Activated CD4-positive, alpha-beta T cell treated with anti-CD3 and anti-CD28 coated beads, Interleukin-2, amount 10 ng/mL, durations not matched to agents 7 days and 5 days (primary cell): ENCODE results near the gene CHRM4. TPM values are rescaled to one million over a fixed set of nuclear protein-coding genes. Genes with fewer than 3 reads are reported as not detected.
A peak's percentile ranks its signal among the peaks of the same experiment; 100 is the strongest.

Source experiments
- CTCF ChIA-PET: fragments of 350-600 bp; sonication (Branson Sonifier 250); formaldehyde crosslinking; loops from one replicate; lab custom pipeline; 2021; ENCODE audit warnings: antibody characterized with exemption; lab: Charles Lee
- POLR2A ChIA-PET: fragments of 350-600 bp; sonication (Branson Sonifier 250); formaldehyde crosslinking; loops from one replicate; lab custom pipeline; 2021; ENCODE audit warnings: antibody characterized with exemption; lab: Charles Lee
- DNase-seq: peaks from one replicate; pipeline ENCODE4 v3.0.0-alpha.2; 2020
- H3K27ac Mint-ChIP-seq: one replicate; pipeline ENCODE4 v1.8.0; 2021; ENCODE audit warnings: mild to moderate bottlenecking, moderate library complexity, mixed read lengths
- H3K27me3 Mint-ChIP-seq: one replicate; pipeline ENCODE4 v1.8.0; 2021; ENCODE audit warnings: mixed read lengths
- H3K36me3 Mint-ChIP-seq: one replicate; pipeline ENCODE4 v1.8.0; 2021; ENCODE audit warnings: low read depth, mixed read lengths
- H3K4me1 Mint-ChIP-seq: one replicate; pipeline ENCODE4 v1.8.0; 2021; ENCODE audit warnings: mixed read lengths
- H3K4me3 Mint-ChIP-seq: one replicate; pipeline ENCODE4 v1.8.0; 2021; ENCODE audit warnings: mild to moderate bottlenecking, moderate library complexity, mixed read lengths
- H3K9me3 Mint-ChIP-seq: one replicate; pipeline ENCODE4 v1.8.0; 2021; ENCODE audit warnings: mixed read lengths
- total RNA-seq, 2 experiments: library from RNA; stranded (reverse); gene quantifications; one replicate each; pipeline ENCODE4 v1.2.3, GENCODE V29; 2021

The CHRM4 gene
- total RNA-seq, 2 experiments from 2014 or later, result 0.12 to 0.31 TPM

GRCh38 chr11:46393759-46394158 is 2.2 kb upstream of the CHRM4 start:
- POLR2A ChIA-PET, result no interaction called here
- no peak for DNase-seq
- Mint-ChIP-seq H3K4me3 (no peak overlapping the region), H3K4me1 (peaks cover 13% of the 10 kb centered on the region), H3K36me3 (peaks cover 13% of the 10 kb centered on the region), H3K27ac (no peak overlapping the region), H3K27me3 (peaks cover 37% of the 10 kb centered on the region), H3K9me3 (no peaks in the 10 kb centered on the region)
- CTCF ChIA-PET, result interaction anchor here (1.5 to 2.0 kb wide), 2 partner anchors 20 to 224 kb away, joined by 4 read pairs; partner anchors contain the start of genes ATG13 and HARBI1

- POLR2A ChIA-PET, result no interaction called here
- Mint-ChIP-seq H3K4me3 (peak overlapping the region; percentile 59), H3K9me3 (no peaks in the 10 kb centered on the region), H3K27ac (no peak overlapping the region), H3K27me3 (peaks cover 43% of the 10 kb centered on the region), H3K4me1 (peaks cover 17% of the 10 kb centered on the region), H3K36me3 (peaks cover 13% of the 10 kb centered on the region)
- CTCF ChIA-PET, result interaction anchor here (0.5 to 2.0 kb wide), 8 partner anchors 9 to 808 kb away, joined by 3 to 10 read pairs (median 4); partner anchors contain the start of genes ATG13 and HARBI1
- DNase-seq, result no peak
Measured at GRCh38 chr11:46393231-46393616, 1.6 kb upstream of the CHRM4 start.

- peaks cover 21% of the 10 kb centered on the region for H3K4me1 Mint-ChIP-seq
- no peak overlapping the region for H3K27ac Mint-ChIP-seq
- no peaks in the 10 kb centered on the region for H3K9me3 Mint-ChIP-seq
- H3K27me3 Mint-ChIP-seq, result peaks cover 47% of the 10 kb centered on the region
- POLR2A ChIA-PET, result no interaction called here
- peaks cover 9% of the 10 kb centered on the region for H3K36me3 Mint-ChIP-seq
- peak; percentile 78 for DNase-seq
- H3K4me3 Mint-ChIP-seq, result peak overlapping the region; percentile 59
- CTCF ChIA-PET, result interaction anchor here (0.5 to 2.0 kb wide), 14 partner anchors 9 to 809 kb away, joined by 3 to 10 read pairs (median 4); partner anchors contain the start of genes ATG13 and HARBI1
Measured at GRCh38 chr11:46392421-46393230, 1.1 kb upstream of the CHRM4 start.

- H3K4me3 Mint-ChIP-seq, result no peak overlapping the region
- H3K36me3 Mint-ChIP-seq, result peaks cover 2% of the 10 kb centered on the region
- no peak overlapping the region for H3K27ac Mint-ChIP-seq
- H3K4me1 Mint-ChIP-seq, result peaks cover 25% of the 10 kb centered on the region
- CTCF ChIA-PET, result interaction anchor here (0.9 to 2.0 kb wide), 6 partner anchors 11 to 153 kb away, joined by 3 to 10 read pairs (median 4); no protein-coding TSS in a partner anchor
- POLR2A ChIA-PET, result interaction anchor here (0.5 kb wide), 1 partner anchor 251 kb away, joined by 6 read pairs; no protein-coding TSS in a partner anchor
- no peak for DNase-seq
- H3K27me3 Mint-ChIP-seq, result peaks cover 59% of the 10 kb centered on the region
- no peaks in the 10 kb centered on the region for H3K9me3 Mint-ChIP-seq
Measured at GRCh38 chr11:46391186-46391577, 394 bp downstream of the CHRM4 start.

- peaks cover 2% of the 10 kb centered on the region for H3K36me3 Mint-ChIP-seq
- DNase-seq, result no peak
- H3K4me1 Mint-ChIP-seq, result peaks cover 25% of the 10 kb centered on the region
- H3K4me3 Mint-ChIP-seq, result peak overlapping the region; percentile 43
- POLR2A ChIA-PET, result no interaction called here
- H3K9me3 Mint-ChIP-seq, result no peaks in the 10 kb centered on the region
- CTCF ChIA-PET, result interaction anchor here (0.7 to 1.9 kb wide), 8 partner anchors 11 to 152 kb away, joined by 3 to 7 read pairs (median 3); no protein-coding TSS in a partner anchor
- peaks cover 62% of the 10 kb centered on the region for H3K27me3 Mint-ChIP-seq
- no peak overlapping the region for H3K27ac Mint-ChIP-seq
Measured at GRCh38 chr11:46390331-46391171, 1.0 kb downstream of the CHRM4 start.

GRCh38 chr11:46389450-46390330 is 1.9 kb downstream of the CHRM4 start:
- Mint-ChIP-seq H3K4me3 (peak overlapping the region; percentile 27), H3K9me3 (no peaks in the 10 kb centered on the region), H3K36me3 (peaks cover 2% of the 10 kb centered on the region), H3K4me1 (peaks cover 25% of the 10 kb centered on the region), H3K27me3 (peaks cover 65% of the 10 kb centered on the region), H3K27ac (no peak overlapping the region)
- DNase-seq, result peak; percentile 52
- CTCF ChIA-PET, result interaction anchor here (0.7 to 3.0 kb wide), 8 partner anchors 12 to 117 kb away, joined by 3 to 9 read pairs (median 4); no protein-coding TSS in a partner anchor
- POLR2A ChIA-PET, result no interaction called here

GRCh38 chr11:46388619-46389449 is 2.7 kb downstream of the CHRM4 start:
- Mint-ChIP-seq H3K4me3 (no peak overlapping the region), H3K9me3 (no peaks in the 10 kb centered on the region), H3K27ac (no peak overlapping the region), H3K36me3 (peaks cover 2% of the 10 kb centered on the region), H3K4me1 (peaks cover 25% of the 10 kb centered on the region), H3K27me3 (peaks cover 65% of the 10 kb centered on the region)
- CTCF ChIA-PET, result interaction anchor here (1.0 to 3.0 kb wide), 9 partner anchors 13 to 140 kb away, joined by 3 to 9 read pairs (median 4); no protein-coding TSS in a partner anchor
- POLR2A ChIA-PET, result no interaction called here
- DNase-seq, result no peak

- peaks cover 2% of the 10 kb centered on the region for H3K36me3 Mint-ChIP-seq
- H3K4me3 Mint-ChIP-seq, result no peak overlapping the region
- POLR2A ChIA-PET, result no interaction called here
- peaks cover 23% of the 10 kb centered on the region for H3K4me1 Mint-ChIP-seq
- peaks cover 66% of the 10 kb centered on the region for H3K27me3 Mint-ChIP-seq
- no peaks in the 10 kb centered on the region for H3K9me3 Mint-ChIP-seq
- no peak overlapping the region for H3K27ac Mint-ChIP-seq
- CTCF ChIA-PET, result interaction anchor here (0.9 to 3.0 kb wide), 13 partner anchors 10 to 229 kb away, joined by 3 to 9 read pairs (median 3); partner anchors contain the start of gene ATG13
- DNase-seq, result peak; percentile 33
Measured at GRCh38 chr11:46387919-46388618, 3.5 kb downstream of the CHRM4 start.

- peaks cover 60% of the 10 kb centered on the region for H3K27me3 Mint-ChIP-seq
- H3K27ac Mint-ChIP-seq, result no peak overlapping the region
- H3K9me3 Mint-ChIP-seq, result no peaks in the 10 kb centered on the region
- CTCF ChIA-PET, result interaction anchor here (0.5 to 3.0 kb wide), 9 partner anchors 9 to 230 kb away, joined by 3 to 8 read pairs (median 3); partner anchors contain the start of gene ATG13
- peaks cover 18% of the 10 kb centered on the region for H3K4me1 Mint-ChIP-seq
- H3K4me3 Mint-ChIP-seq, result no peak overlapping the region
- DNase-seq, result no peak
- no peaks in the 10 kb centered on the region for H3K36me3 Mint-ChIP-seq
- POLR2A ChIA-PET, result no interaction called here
Measured at GRCh38 chr11:46387456-46387855, 4.1 kb downstream of the CHRM4 start.

GRCh38 chr11:46386674-46387073 is 4.9 kb downstream of the CHRM4 start:
- Mint-ChIP-seq H3K27ac (no peak overlapping the region), H3K4me1 (peaks cover 23% of the 10 kb centered on the region), H3K4me3 (no peak overlapping the region), H3K27me3 (peaks cover 65% of the 10 kb centered on the region), H3K36me3 (peaks cover 2% of the 10 kb centered on the region), H3K9me3 (no peaks in the 10 kb centered on the region)
- ChIA-PET POLR2A (no interaction called here), CTCF (interaction anchor here (0.5 to 3.0 kb wide), 3 partner anchors 18 to 144 kb away, joined by 3 to 8 read pairs (median 3); no protein-coding TSS in a partner anchor)
- no peak for DNase-seq
